ENCODE data around the gene RALGPS1.

The RALGPS1 gene

DNA sequence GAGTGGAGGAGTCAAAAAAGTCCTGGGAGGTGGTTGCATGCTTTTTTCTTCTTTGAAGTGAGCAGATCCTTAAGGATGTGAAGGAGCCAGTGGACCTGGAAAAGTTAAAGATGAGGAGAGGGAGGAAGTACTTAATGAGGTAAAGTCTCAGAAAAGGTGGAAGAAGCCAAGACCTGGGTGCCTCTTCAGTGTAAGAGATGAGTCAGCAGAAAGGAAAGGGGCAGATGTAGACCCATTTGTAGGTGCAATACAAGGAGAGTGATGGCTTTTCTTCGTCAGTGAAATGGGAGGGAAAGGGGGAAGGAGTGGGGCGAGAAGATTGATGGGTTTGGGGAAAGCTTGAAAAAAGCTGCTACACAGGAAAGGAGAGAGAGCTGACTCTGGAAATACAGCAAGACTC, 124.9 kb downstream of the RALGPS1 start:
- H3K9me3 ChIP-seq (ENCODE audit: control insufficient read depth, insufficient read depth, low read depth, low read length): no peaks in the 10 kb centered on the region
- no peak overlapping the region for H3K27ac ChIP-seq (ENCODE audit: extremely low read depth, low read depth, low read length)
- no peaks in the 10 kb centered on the region for H3K36me3 ChIP-seq (ENCODE audit: control insufficient read depth in 2 of 2, insufficient read depth in 1 of 2, low read length in 2 of 2)
- no peaks in the 10 kb centered on the region for H3K4me1 ChIP-seq (ENCODE audit: control insufficient read depth, insufficient read depth, low read length)
- TF ChIP-seq ZNF560 (tag by site-specific recombination; IDR thresholded peaks at IDR 0.05; ENCODE audit: borderline replicate concordance) (no peak), ZSCAN30 (tag by site-specific recombination; IDR thresholded peaks at IDR 0.05) (no peak), ZNF157 (tag by site-specific recombination; IDR thresholded peaks at IDR 0.05) (no peak), ZXDB (tag by site-specific recombination; IDR thresholded peaks at IDR 0.05) (no peak), PRDM1 (tag by site-specific recombination; IDR thresholded peaks at IDR 0.05) (0 out of 2 replicates have a peak, but pooled peaks have one; percentile 13), ZNF530 (tag by site-specific recombination; IDR thresholded peaks at IDR 0.05; ENCODE audit: low read depth) (no peak)
- no peak overlapping the region for H3K4me3 ChIP-seq (ENCODE audit: low read depth, low read length)
- ChIA-PET CTCF (no interaction called here), POLR2A (no interaction called here)

DNA sequence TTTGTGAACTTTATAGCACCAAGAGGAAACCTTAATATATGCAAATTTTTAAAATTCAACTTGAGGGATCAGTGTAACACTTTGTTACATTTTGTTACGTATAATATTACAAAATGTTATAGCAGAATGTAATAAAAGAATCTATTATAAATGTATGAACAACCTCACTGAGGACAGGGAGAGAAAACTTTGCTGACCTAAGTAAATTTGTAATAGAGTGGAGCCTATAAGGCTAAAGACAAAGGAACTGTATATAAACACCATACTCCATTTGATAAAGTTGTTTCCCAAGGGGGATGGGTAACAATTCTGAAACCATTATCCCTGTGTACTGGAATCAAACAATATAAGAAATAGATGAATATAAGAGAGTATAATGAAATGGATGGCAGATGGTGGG, 130.6 kb downstream of the RALGPS1 start:
- ChIA-PET CTCF (no interaction called here), POLR2A (no interaction called here)
- Histone ChIP-seq H3K27ac (ENCODE audit: extremely low read depth, low read depth, low read length) (no peak overlapping the region), H3K36me3 (ENCODE audit: control insufficient read depth in 2 of 2, insufficient read depth in 1 of 2, low read length in 2 of 2) (no peaks in the 10 kb centered on the region), H3K4me1 (ENCODE audit: control insufficient read depth, insufficient read depth, low read length) (no peaks in the 10 kb centered on the region), H3K4me3 (ENCODE audit: low read depth, low read length) (no peak overlapping the region), H3K9me3 (ENCODE audit: control insufficient read depth, insufficient read depth, low read depth, low read length) (no peaks in the 10 kb centered on the region)
- TF ChIP-seq ZNF629 (tag by site-specific recombination; IDR thresholded peaks at IDR 0.05) (no peak), ZNF664 (tag by site-specific recombination; IDR thresholded peaks at IDR 0.05) (no peak), GLI2 (tag by site-specific recombination; IDR thresholded peaks at IDR 0.05; ENCODE audit: borderline replicate concordance, low read depth) (no peak), ZNF776 (tag by site-specific recombination; IDR thresholded peaks at IDR 0.05; ENCODE audit: borderline replicate concordance) (no peak), ZNF354C (tag by site-specific recombination; IDR thresholded peaks at IDR 0.05; ENCODE audit: borderline replicate concordance, low read depth) (no peak), MEIS1 (CRISPR knock-in tag; IDR thresholded peaks at IDR 0.05; ENCODE audit: borderline replicate concordance) (no peak)
- TF ChIP-seq, protein P1, sequence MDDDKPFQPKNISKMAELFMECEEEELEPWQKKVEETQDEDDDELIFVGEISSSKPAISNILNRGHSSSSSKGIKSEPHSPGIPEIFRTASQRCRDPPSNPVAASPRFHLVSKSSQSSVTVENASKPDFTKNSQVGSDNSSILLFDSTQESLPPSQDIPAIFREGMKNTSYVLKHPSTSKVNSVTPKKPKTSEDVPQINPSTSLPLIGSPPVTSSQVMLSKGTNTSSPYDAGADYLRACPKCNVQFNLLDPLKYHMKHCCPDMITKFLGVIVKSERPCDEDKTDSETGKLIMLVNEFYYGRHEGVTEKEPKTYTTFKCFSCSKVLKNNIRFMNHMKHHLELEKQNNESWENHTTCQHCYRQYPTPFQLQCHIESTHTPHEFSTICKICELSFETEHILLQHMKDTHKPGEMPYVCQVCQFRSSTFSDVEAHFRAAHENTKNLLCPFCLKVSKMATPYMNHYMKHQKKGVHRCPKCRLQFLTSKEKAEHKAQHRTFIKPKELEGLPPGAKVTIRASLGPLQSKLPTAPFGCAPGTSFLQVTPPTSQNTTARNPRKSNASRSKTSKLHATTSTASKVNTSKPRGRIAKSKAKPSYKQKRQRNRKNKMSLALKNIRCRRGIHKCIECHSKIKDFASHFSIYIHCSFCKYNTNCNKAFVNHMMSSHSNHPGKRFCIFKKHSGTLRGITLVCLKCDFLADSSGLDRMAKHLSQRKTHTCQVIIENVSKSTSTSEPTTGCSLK (tag by site-specific recombination; IDR thresholded peaks at IDR 0.05): no peak
- TF ChIP-seq, protein P2, sequence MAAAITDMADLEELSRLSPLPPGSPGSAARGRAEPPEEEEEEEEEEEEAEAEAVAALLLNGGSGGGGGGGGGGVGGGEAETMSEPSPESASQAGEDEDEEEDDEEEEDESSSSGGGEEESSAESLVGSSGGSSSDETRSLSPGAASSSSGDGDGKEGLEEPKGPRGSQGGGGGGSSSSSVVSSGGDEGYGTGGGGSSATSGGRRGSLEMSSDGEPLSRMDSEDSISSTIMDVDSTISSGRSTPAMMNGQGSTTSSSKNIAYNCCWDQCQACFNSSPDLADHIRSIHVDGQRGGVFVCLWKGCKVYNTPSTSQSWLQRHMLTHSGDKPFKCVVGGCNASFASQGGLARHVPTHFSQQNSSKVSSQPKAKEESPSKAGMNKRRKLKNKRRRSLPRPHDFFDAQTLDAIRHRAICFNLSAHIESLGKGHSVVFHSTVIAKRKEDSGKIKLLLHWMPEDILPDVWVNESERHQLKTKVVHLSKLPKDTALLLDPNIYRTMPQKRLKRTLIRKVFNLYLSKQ (tag by site-specific recombination; IDR thresholded peaks at IDR 0.05; ENCODE audit: borderline replicate concordance): no peak

DNA sequence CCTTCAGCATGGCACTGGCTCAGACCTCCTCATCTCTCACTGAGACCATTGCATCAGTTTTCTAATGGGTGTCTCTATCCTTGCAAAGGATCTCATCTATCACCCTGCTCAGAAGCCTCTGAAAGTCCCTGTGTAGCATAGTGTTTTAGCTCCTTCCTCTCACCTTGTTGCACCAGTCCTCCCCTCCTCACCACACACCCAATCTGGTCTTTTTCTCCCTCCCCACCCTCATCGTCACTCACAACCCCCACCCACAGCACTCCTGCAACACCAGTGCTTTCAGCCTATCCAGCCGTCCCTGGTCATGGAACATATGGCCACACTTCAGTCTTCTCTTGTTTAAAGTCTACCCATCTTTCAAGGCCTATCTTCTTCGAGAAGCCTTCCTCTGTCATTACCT, 133.4 kb downstream of the RALGPS1 start:
- TF ChIP-seq ZNF155 (tag by site-specific recombination; IDR thresholded peaks at IDR 0.05): no peak
- no peak for TF ChIP-seq ZNF19 (tag by site-specific recombination; IDR thresholded peaks at IDR 0.05; ENCODE audit: low read depth)
- no peak for TF ChIP-seq ZNF423 (tag by site-specific recombination; IDR thresholded peaks at IDR 0.05)
- no peak for TF ChIP-seq KLF7 (tag by site-specific recombination; IDR thresholded peaks at IDR 0.05; ENCODE audit: borderline replicate concordance)
- TF ChIP-seq, protein P3, sequence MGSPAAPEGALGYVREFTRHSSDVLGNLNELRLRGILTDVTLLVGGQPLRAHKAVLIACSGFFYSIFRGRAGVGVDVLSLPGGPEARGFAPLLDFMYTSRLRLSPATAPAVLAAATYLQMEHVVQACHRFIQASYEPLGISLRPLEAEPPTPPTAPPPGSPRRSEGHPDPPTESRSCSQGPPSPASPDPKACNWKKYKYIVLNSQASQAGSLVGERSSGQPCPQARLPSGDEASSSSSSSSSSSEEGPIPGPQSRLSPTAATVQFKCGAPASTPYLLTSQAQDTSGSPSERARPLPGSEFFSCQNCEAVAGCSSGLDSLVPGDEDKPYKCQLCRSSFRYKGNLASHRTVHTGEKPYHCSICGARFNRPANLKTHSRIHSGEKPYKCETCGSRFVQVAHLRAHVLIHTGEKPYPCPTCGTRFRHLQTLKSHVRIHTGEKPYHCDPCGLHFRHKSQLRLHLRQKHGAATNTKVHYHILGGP (tag by site-specific recombination; IDR thresholded peaks at IDR 0.05): no peak
- Histone ChIP-seq H3K9me3 (ENCODE audit: control insufficient read depth, insufficient read depth, low read depth, low read length) (no peaks in the 10 kb centered on the region), H3K4me3 (ENCODE audit: low read depth, low read length) (no peak overlapping the region), H3K4me1 (ENCODE audit: control insufficient read depth, insufficient read depth, low read length) (no peaks in the 10 kb centered on the region), H3K36me3 (ENCODE audit: control insufficient read depth in 2 of 2, insufficient read depth in 1 of 2, low read length in 2 of 2) (no peaks in the 10 kb centered on the region), H3K27ac (ENCODE audit: extremely low read depth, low read depth, low read length) (no peak overlapping the region)
- CTCF ChIA-PET: no interaction called here
- POLR2A ChIA-PET: no interaction called here
